ENCODE measurements around the gene NRCAM. TPM values are rescaled to one million over a fixed set of nuclear protein-coding genes. Genes with fewer than 3 reads are reported as not detected.

The NRCAM gene
- total and polyA plus RNA-seq, 4 donors: 0.17 to 3.2 (median 0.64) TPM

DNA sequence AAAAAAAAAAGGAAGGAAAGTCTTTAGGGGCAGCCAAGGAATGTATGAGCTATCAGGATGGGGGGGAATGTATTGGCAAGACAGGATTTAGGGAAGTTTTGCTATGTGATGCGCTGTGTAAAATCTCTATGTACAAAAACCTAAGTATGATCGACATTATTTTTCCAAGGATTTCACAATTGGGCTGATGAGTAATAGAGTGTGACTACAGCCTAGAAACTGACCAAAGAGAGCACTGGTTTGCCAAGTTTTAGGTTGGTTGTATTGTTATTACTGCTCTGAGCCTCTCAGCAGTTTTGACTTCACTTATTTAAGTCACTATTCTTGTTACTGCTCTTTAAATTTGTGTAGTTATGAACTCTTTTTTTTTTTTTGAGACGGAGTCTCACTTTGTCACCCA is 107.3 kb downstream of the NRCAM start:
- no peak for TF ChIP-seq RAD21 (IDR thresholded peaks at IDR 0.05)
- no peak for TF ChIP-seq YY1 (IDR thresholded peaks at IDR 0.05)
- no peak for TF ChIP-seq ATF3 (IDR thresholded peaks at IDR 0.05)
- TF ChIP-seq JUND (IDR thresholded peaks at IDR 0.05): no peak
- no peak for TF ChIP-seq CTCF (IDR thresholded peaks at IDR 0.05; ENCODE audit: low read depth, low read length, missing input control)
- no peak for TF ChIP-seq NR2F2 (IDR thresholded peaks at IDR 0.05)
- no peak for TF ChIP-seq RXRA (IDR thresholded peaks at IDR 0.05)
- TF ChIP-seq ZBTB33 (IDR thresholded peaks at IDR 0.05): no peak
- Histone ChIP-seq H3K9me3 (ENCODE audit: control insufficient read depth in 4 of 4, low read length in 3 of 4) (no peaks in the 10 kb centered on the region), H3K4me3 (ENCODE audit: low read depth in 1 of 3, low read length in 3 of 3) (no peak overlapping the region), H3K27me3 (ENCODE audit: control insufficient read depth in 4 of 4, insufficient read depth in 4 of 4, low read length in 3 of 4) (no peaks in the 10 kb centered on the region), H3K36me3 (ENCODE audit: control insufficient read depth in 4 of 4, insufficient read depth in 3 of 4, low read depth in 1 of 4, low read length in 3 of 4) (no peaks in the 10 kb centered on the region), H3K9ac (ENCODE audit: low read depth in 1 of 2, low read length in 2 of 2) (no peak overlapping the region), H3K27ac (ENCODE audit: low read depth in 1 of 2, low read length in 2 of 2) (no peak overlapping the region), H3K4me1 (ENCODE audit: control insufficient read depth in 4 of 4, insufficient read depth in 4 of 4, low read length in 3 of 4) (no peaks in the 10 kb centered on the region)
- DNase-seq (ENCODE audit: low spot score): no peak
- WGBS: 95% methylated on average over 3 of the region's 3 CpGs

GRCh38 chr7:108347616-108348015 is 108.6 kb downstream of the NRCAM start:
- H3K4me1 ChIP-seq (ENCODE audit: control insufficient read depth in 4 of 4, insufficient read depth in 4 of 4, low read length in 3 of 4): no peaks in the 10 kb centered on the region
- WGBS: 57% methylated on average over 2 of the region's 2 CpGs
- TF ChIP-seq NR2F2 (IDR thresholded peaks at IDR 0.05): no peak
- TF ChIP-seq, protein P1, sequence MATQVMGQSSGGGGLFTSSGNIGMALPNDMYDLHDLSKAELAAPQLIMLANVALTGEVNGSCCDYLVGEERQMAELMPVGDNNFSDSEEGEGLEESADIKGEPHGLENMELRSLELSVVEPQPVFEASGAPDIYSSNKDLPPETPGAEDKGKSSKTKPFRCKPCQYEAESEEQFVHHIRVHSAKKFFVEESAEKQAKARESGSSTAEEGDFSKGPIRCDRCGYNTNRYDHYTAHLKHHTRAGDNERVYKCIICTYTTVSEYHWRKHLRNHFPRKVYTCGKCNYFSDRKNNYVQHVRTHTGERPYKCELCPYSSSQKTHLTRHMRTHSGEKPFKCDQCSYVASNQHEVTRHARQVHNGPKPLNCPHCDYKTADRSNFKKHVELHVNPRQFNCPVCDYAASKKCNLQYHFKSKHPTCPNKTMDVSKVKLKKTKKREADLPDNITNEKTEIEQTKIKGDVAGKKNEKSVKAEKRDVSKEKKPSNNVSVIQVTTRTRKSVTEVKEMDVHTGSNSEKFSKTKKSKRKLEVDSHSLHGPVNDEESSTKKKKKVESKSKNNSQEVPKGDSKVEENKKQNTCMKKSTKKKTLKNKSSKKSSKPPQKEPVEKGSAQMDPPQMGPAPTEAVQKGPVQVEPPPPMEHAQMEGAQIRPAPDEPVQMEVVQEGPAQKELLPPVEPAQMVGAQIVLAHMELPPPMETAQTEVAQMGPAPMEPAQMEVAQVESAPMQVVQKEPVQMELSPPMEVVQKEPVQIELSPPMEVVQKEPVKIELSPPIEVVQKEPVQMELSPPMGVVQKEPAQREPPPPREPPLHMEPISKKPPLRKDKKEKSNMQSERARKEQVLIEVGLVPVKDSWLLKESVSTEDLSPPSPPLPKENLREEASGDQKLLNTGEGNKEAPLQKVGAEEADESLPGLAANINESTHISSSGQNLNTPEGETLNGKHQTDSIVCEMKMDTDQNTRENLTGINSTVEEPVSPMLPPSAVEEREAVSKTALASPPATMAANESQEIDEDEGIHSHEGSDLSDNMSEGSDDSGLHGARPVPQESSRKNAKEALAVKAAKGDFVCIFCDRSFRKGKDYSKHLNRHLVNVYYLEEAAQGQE (IDR thresholded peaks at IDR 0.05): peak; percentile 95
- no peak for DNase-seq (ENCODE audit: low spot score)
- H3K4me3 ChIP-seq (ENCODE audit: low read depth in 1 of 3, low read length in 3 of 3): no peak overlapping the region
- no peaks in the 10 kb centered on the region for H3K36me3 ChIP-seq (ENCODE audit: control insufficient read depth in 4 of 4, insufficient read depth in 3 of 4, low read depth in 1 of 4, low read length in 3 of 4)
- no peak overlapping the region for H3K27ac ChIP-seq (ENCODE audit: low read depth in 1 of 2, low read length in 2 of 2)
- no peaks in the 10 kb centered on the region for H3K9me3 ChIP-seq (ENCODE audit: control insufficient read depth in 4 of 4, low read length in 3 of 4)
- H3K27me3 ChIP-seq (ENCODE audit: control insufficient read depth in 4 of 4, insufficient read depth in 4 of 4, low read length in 3 of 4): no peaks in the 10 kb centered on the region
- H3K9ac ChIP-seq (ENCODE audit: low read depth in 1 of 2, low read length in 2 of 2): no peak overlapping the region

GRCh38 chr7:108345710-108346336 is 110.4 kb downstream of the NRCAM start:
- no peak overlapping the region for H3K27ac ChIP-seq (ENCODE audit: low read depth in 1 of 2, low read length in 2 of 2)
- 88% methylated on average over 9 of the region's 9 CpGs for WGBS
- no peaks in the 10 kb centered on the region for H3K27me3 ChIP-seq (ENCODE audit: control insufficient read depth in 4 of 4, insufficient read depth in 4 of 4, low read length in 3 of 4)
- no peaks in the 10 kb centered on the region for H3K9me3 ChIP-seq (ENCODE audit: control insufficient read depth in 4 of 4, low read length in 3 of 4)
- no peak overlapping the region for H3K4me3 ChIP-seq (ENCODE audit: low read depth in 1 of 3, low read length in 3 of 3)
- no peaks in the 10 kb centered on the region for H3K4me1 ChIP-seq (ENCODE audit: control insufficient read depth in 4 of 4, insufficient read depth in 4 of 4, low read length in 3 of 4)
- H3K9ac ChIP-seq (ENCODE audit: low read depth in 1 of 2, low read length in 2 of 2): no peak overlapping the region
- DNase-seq (ENCODE audit: low spot score): no peak
- no peaks in the 10 kb centered on the region for H3K36me3 ChIP-seq (ENCODE audit: control insufficient read depth in 4 of 4, insufficient read depth in 3 of 4, low read depth in 1 of 4, low read length in 3 of 4)
- TF ChIP-seq SP1 (IDR thresholded peaks at IDR 0.05) (no peak), HNF4G (IDR thresholded peaks at IDR 0.05) (no peak), FOXA2 (IDR thresholded peaks at IDR 0.05) (no peak), FOXA1 (IDR thresholded peaks at IDR 0.05) (no peak), YY1 (IDR thresholded peaks at IDR 0.05) (no peak), ATF3 (IDR thresholded peaks at IDR 0.05) (no peak), JUND (IDR thresholded peaks at IDR 0.05) (no peak), HNF4A (conservative IDR thresholded peaks at IDR 0.05) (no peak), TAF1 (conservative IDR thresholded peaks at IDR 0.05) (no peak), NR2F2 (IDR thresholded peaks at IDR 0.05) (no peak)
- TF ChIP-seq, protein P1 (IDR thresholded peaks at IDR 0.05): no peak

Measured in liver (tissue), 9 donors.